ENCODE data around the gene TTC39C. TPM values are rescaled to one million over a fixed set of nuclear protein-coding genes. Genes with fewer than 3 reads are reported as not detected.
A peak's percentile ranks its signal among the peaks of the same experiment; 100 is the strongest.

The TTC39C gene
- total and polyA plus RNA-seq, 2 experiments from 2014 or later, result 69.4 to 136 TPM

DNA sequence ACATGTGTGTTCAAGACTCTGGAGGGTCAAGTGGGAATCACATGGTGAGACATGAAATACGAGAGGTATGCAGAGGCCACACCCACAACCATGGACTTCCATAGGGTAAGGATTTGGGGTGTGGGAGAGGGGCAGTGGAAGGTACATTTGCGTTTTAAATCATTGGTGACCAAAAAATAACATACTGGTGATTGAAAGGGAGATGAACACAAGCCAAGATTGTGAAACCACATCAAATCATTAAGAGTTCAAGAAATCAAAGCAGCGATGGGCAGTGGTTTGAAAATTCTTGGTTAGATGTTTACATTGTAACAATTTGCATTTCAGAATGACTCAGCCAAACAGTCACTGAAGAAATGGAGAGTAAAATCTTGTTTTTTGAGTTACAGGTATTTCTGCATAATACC is 122.4 kb downstream of the TTC39C start:
- Histone ChIP-seq H3K4me3 (no peak overlapping the region), H3K79me2 (replicated peaks; ENCODE audit: insufficient read depth) (peaks cover 17% of the 10 kb centered on the region), H3K4me1 (ENCODE audit: insufficient read depth) (peaks cover 26% of the 10 kb centered on the region), H3K36me3 (ENCODE audit: insufficient read depth) (peaks cover 16% of the 10 kb centered on the region), H3K4me2 (peak overlapping the region; percentile 14; the same call in 1 of the 2 replicates), H3K27me3 (ENCODE audit: insufficient read depth) (no peaks in the 10 kb centered on the region), H4K20me1 (replicated peaks; ENCODE audit: insufficient read depth) (no peaks in the 10 kb centered on the region), H3K9me2 (ENCODE audit: insufficient read depth) (no peaks in the 10 kb centered on the region), H3K27ac (ENCODE audit: low read depth) (peak overlapping the region; percentile 97), H3F3A (replicated peaks; ENCODE audit: low read depth) (peaks cover 5% of the 10 kb centered on the region; the same call in 1 of the 2 replicates), H2AFZ (no peak overlapping the region)
- H3K27ac Mint-ChIP-seq, result peak overlapping the region; percentile 79
- DNase-seq (ENCODE audit: low spot score) (peak; percentile 46), ATAC-seq (peak; percentile 10)
- TF ChIP-seq JUNB (IDR thresholded peaks at IDR 0.05; ENCODE audit: unreplicated experiment), result no peak
- TF ChIP-seq POLR2AphosphoS5 (IDR thresholded peaks at IDR 0.05; ENCODE audit: low read depth), result peak; percentile 4; the same call in 1 of the 2 replicates
- TF ChIP-seq ZNF114 (CRISPR knock-in tag; IDR thresholded peaks at IDR 0.05), result no peak
- no peak for TF ChIP-seq EZH2phosphoT487 (IDR thresholded peaks at IDR 0.05; ENCODE audit: unreplicated experiment)
- no peak for TF ChIP-seq ZNF331 (CRISPR knock-in tag; IDR thresholded peaks at IDR 0.05; ENCODE audit: low read depth)
- TF ChIP-seq, protein P1, sequence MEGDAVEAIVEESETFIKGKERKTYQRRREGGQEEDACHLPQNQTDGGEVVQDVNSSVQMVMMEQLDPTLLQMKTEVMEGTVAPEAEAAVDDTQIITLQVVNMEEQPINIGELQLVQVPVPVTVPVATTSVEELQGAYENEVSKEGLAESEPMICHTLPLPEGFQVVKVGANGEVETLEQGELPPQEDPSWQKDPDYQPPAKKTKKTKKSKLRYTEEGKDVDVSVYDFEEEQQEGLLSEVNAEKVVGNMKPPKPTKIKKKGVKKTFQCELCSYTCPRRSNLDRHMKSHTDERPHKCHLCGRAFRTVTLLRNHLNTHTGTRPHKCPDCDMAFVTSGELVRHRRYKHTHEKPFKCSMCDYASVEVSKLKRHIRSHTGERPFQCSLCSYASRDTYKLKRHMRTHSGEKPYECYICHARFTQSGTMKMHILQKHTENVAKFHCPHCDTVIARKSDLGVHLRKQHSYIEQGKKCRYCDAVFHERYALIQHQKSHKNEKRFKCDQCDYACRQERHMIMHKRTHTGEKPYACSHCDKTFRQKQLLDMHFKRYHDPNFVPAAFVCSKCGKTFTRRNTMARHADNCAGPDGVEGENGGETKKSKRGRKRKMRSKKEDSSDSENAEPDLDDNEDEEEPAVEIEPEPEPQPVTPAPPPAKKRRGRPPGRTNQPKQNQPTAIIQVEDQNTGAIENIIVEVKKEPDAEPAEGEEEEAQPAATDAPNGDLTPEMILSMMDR (conservative IDR thresholded peaks at IDR 0.05; ENCODE audit: low read depth in 2 of 2), result no peak
- TF ChIP-seq, protein P2, sequence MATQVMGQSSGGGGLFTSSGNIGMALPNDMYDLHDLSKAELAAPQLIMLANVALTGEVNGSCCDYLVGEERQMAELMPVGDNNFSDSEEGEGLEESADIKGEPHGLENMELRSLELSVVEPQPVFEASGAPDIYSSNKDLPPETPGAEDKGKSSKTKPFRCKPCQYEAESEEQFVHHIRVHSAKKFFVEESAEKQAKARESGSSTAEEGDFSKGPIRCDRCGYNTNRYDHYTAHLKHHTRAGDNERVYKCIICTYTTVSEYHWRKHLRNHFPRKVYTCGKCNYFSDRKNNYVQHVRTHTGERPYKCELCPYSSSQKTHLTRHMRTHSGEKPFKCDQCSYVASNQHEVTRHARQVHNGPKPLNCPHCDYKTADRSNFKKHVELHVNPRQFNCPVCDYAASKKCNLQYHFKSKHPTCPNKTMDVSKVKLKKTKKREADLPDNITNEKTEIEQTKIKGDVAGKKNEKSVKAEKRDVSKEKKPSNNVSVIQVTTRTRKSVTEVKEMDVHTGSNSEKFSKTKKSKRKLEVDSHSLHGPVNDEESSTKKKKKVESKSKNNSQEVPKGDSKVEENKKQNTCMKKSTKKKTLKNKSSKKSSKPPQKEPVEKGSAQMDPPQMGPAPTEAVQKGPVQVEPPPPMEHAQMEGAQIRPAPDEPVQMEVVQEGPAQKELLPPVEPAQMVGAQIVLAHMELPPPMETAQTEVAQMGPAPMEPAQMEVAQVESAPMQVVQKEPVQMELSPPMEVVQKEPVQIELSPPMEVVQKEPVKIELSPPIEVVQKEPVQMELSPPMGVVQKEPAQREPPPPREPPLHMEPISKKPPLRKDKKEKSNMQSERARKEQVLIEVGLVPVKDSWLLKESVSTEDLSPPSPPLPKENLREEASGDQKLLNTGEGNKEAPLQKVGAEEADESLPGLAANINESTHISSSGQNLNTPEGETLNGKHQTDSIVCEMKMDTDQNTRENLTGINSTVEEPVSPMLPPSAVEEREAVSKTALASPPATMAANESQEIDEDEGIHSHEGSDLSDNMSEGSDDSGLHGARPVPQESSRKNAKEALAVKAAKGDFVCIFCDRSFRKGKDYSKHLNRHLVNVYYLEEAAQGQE (IDR thresholded peaks at IDR 0.05; ENCODE audit: unreplicated experiment), result no peak
- H3K4me1 Mint-ChIP-seq, result peaks cover 27% of the 10 kb centered on the region
- peaks cover 5% of the 10 kb centered on the region for H3K27me3 Mint-ChIP-seq (ENCODE audit: insufficient read depth, low read depth, poor library complexity)
- peaks cover 9% of the 10 kb centered on the region for H3K36me3 Mint-ChIP-seq (ENCODE audit: low read depth)
- H3K9me3 Mint-ChIP-seq, result peaks cover 2% of the 10 kb centered on the region; the same call in 1 of the 3 replicates
- H3K4me3 Mint-ChIP-seq, result 0 out of 3 replicates have a peak overlapping the region, but pooled peaks have one; percentile 1

DNA sequence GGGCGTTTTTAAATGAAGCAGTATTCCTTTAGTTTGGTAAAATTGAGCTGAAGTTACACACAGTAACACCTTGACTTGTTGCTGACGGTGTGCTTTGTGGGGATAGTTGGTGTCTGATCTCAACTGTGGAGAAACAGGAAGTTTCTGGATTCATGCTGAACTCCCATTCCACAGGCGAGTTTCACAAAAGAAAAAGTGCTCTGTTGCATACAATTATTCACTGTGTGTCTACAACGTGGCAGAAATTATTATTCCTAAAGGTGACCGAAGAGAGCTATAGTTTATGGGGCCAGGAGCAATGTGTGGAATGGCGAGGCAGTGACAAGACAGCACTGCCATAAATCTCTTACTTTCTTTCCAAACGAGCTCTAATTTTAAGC is 123.8 kb downstream of the TTC39C start:
- Histone ChIP-seq H3F3A (replicated peaks; ENCODE audit: low read depth) (peaks cover 5% of the 10 kb centered on the region; the same call in 1 of the 2 replicates), H2AFZ (no peak overlapping the region), H3K79me2 (replicated peaks; ENCODE audit: insufficient read depth) (peaks cover 22% of the 10 kb centered on the region), H3K4me1 (ENCODE audit: insufficient read depth) (peaks cover 26% of the 10 kb centered on the region), H3K9me2 (ENCODE audit: insufficient read depth) (no peaks in the 10 kb centered on the region), H4K20me1 (replicated peaks; ENCODE audit: insufficient read depth) (no peaks in the 10 kb centered on the region), H3K36me3 (ENCODE audit: insufficient read depth) (peaks cover 2% of the 10 kb centered on the region; the same call in 1 of the 2 replicates), H3K4me3 (peak overlapping the region; percentile 67), H3K27ac (ENCODE audit: low read depth) (peak overlapping the region; percentile 97), H3K4me2 (peak overlapping the region; percentile 79), H3K27me3 (ENCODE audit: insufficient read depth) (no peaks in the 10 kb centered on the region)
- Mint-ChIP-seq H3K4me3 (peak overlapping the region; percentile 84), H3K27ac (peak overlapping the region; percentile 94), H3K27me3 (ENCODE audit: insufficient read depth, low read depth, poor library complexity) (peaks cover 5% of the 10 kb centered on the region), H3K9me3 (peaks cover 2% of the 10 kb centered on the region; the same call in 1 of the 3 replicates), H3K4me1 (peaks cover 27% of the 10 kb centered on the region), H3K36me3 (ENCODE audit: low read depth) (peaks cover 9% of the 10 kb centered on the region)
- peak; percentile 28 for DNase-seq (ENCODE audit: low spot score)
- peak; percentile 3; the same call in 2 of the 3 replicates for ATAC-seq
- no peak for TF ChIP-seq ZNF114 (CRISPR knock-in tag; IDR thresholded peaks at IDR 0.05)
- no peak for TF ChIP-seq JUNB (IDR thresholded peaks at IDR 0.05; ENCODE audit: unreplicated experiment)
- TF ChIP-seq EZH2 (IDR thresholded peaks at IDR 0.05; ENCODE audit: low read depth, unreplicated experiment), result no peak
- TF ChIP-seq STAT1 (IDR thresholded peaks at IDR 0.05; ENCODE audit: unreplicated experiment), result no peak
- TF ChIP-seq, protein P2 (IDR thresholded peaks at IDR 0.05; ENCODE audit: unreplicated experiment), result no peak
- no peak for TF ChIP-seq EZH2phosphoT487 (IDR thresholded peaks at IDR 0.05; ENCODE audit: unreplicated experiment)
- TF ChIP-seq, protein P1 (conservative IDR thresholded peaks at IDR 0.05; ENCODE audit: low read depth in 2 of 2), result no peak

All from GM23338 (cell line).